HFF-Myc (cell line): Measurements from ENCODE around the gene PRPF19.

Experiments
- DNase-seq: peaks from one replicate; pipeline ENCODE4 v3.0.0-alpha.2; 2011; ENCODE audit warnings: low read depth; ENCODE audit errors: extremely low read depth
- H3K4me3 ChIP-seq: replicated peaks from 2 replicates; pipeline ENCODE4 v1.5.1; 2011; ENCODE audit warnings: low read depth, mild to moderate bottlenecking, control low read depth, low read length
- CTCF ChIP-seq: IDR thresholded peaks from 2 replicates; pipeline ENCODE4 v1.5.1; 2012; ENCODE audit warnings: mild to moderate bottlenecking, low read depth, low read length, control low read depth; ENCODE audit errors: missing control alignments

PRPF19 gene

GRCh38 chr11:60872124-60872960 is 34.0 kb downstream of the PRPF19 start:
- TF ChIP-seq CTCF = no peak
- no peak overlapping the region for H3K4me3 ChIP-seq
- DNase-seq = peak; percentile 31

- TF ChIP-seq CTCF = no peak
- no peak for DNase-seq
- H3K4me3 ChIP-seq = no peak overlapping the region
Observed at GRCh38 chr11:60871378-60872061, 34.9 kb downstream of the PRPF19 start.

- H3K4me3 ChIP-seq = no peak overlapping the region
- TF ChIP-seq CTCF = no peak
- DNase-seq = no peak
Observed at GRCh38 chr11:60870733-60871377, 35.5 kb downstream of the PRPF19 start.

GRCh38 chr11:60870276-60870675 is 36.1 kb downstream of the PRPF19 start:
- no peak for DNase-seq
- no peak for TF ChIP-seq CTCF
- no peak overlapping the region for H3K4me3 ChIP-seq

GRCh38 chr11:60869451-60869825 is 36.9 kb downstream of the PRPF19 start:
- TF ChIP-seq CTCF = no peak
- DNase-seq = no peak

GRCh38 chr11:60868682-60869450 is 37.5 kb downstream of the PRPF19 start:
- no peak for DNase-seq
- no peak for TF ChIP-seq CTCF
- no peak overlapping the region for H3K4me3 ChIP-seq

More at GRCh38 chr11:60869451-60869825, 36.9 kb downstream of the PRPF19 start:
- no peak overlapping the region for H3K4me3 ChIP-seq
